ENCODE measurements around the gene SPOCD1. TPM values are rescaled to one million over a fixed set of nuclear protein-coding genes. Genes with fewer than 3 reads are reported as not detected.

The SPOCD1 gene
- polyA plus RNA-seq, 1 of the 3 experiments (the other 2 are of a cell fraction), result 10.7 TPM

- no peak overlapping the region for H3K27ac ChIP-seq (ENCODE audit: low read depth in 2 of 2, low read length in 1 of 2)
- no peak overlapping the region for H3K9ac ChIP-seq
- DNase-seq, result no peak
- no peak overlapping the region for H2AFZ ChIP-seq (ENCODE audit: low read depth)
- no peak overlapping the region for H3K4me2 ChIP-seq
- H3K36me3 ChIP-seq (replicated peaks in 1 of 2; ENCODE audit: control insufficient read depth in 1 of 2, insufficient read depth in 2 of 2, low read length in 1 of 2), result no peaks in the 10 kb centered on the region
- H3K79me2 ChIP-seq (ENCODE audit: insufficient read depth), result peaks cover 9% of the 10 kb centered on the region
- no peaks in the 10 kb centered on the region for H4K20me1 ChIP-seq (ENCODE audit: insufficient read depth)
- H3K9me3 ChIP-seq, result no peaks in the 10 kb centered on the region
- peaks cover 3% of the 10 kb centered on the region for H3F3A ChIP-seq (replicated peaks; ENCODE audit: insufficient read depth)
- WGBS (ENCODE audit: low lambda C conversion rate), result 72% methylated on average over 4 of the region's 4 CpGs
- peaks cover 17 to 30% of the 10 kb centered on the region in 2 experiments; a peak in 3 of 4 replicates for H3K4me1 ChIP-seq (ENCODE audit: control insufficient read depth in 1 of 2, insufficient read depth in 2 of 2, low read depth in 1 of 2, low read length in 1 of 2)
- ChIA-PET CTCF (interaction anchor here (1.2 to 21.1 kb wide), 6 partner anchors 18 to 172 kb away, joined by 3 to 707 read pairs (median 4); partner anchors contain the start of genes ADGRB2 and PTP4A2), POLR2A (no interaction called here)
- no peaks in the 10 kb centered on the region for H3K27me3 ChIP-seq (ENCODE audit: insufficient read depth)
- no peak overlapping the region for H3K4me3 ChIP-seq (ENCODE audit: low read depth in 2 of 2, low read length in 1 of 2)
- TF ChIP-seq, protein P1, sequence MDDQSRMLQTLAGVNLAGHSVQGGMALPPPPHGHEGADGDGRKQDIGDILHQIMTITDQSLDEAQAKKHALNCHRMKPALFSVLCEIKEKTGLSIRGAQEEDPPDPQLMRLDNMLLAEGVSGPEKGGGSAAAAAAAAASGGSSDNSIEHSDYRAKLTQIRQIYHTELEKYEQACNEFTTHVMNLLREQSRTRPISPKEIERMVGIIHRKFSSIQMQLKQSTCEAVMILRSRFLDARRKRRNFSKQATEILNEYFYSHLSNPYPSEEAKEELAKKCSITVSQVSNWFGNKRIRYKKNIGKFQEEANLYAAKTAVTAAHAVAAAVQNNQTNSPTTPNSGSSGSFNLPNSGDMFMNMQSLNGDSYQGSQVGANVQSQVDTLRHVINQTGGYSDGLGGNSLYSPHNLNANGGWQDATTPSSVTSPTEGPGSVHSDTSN (IDR thresholded peaks at IDR 0.05), result no peak
- TF ChIP-seq TAF1 (IDR thresholded peaks at IDR 0.05; ENCODE audit: borderline replicate concordance, low read depth, low read length), result no peak
- no peak for TF ChIP-seq FOXM1 (IDR thresholded peaks at IDR 0.05; ENCODE audit: low read depth)
- no peak for TF ChIP-seq FOXJ3 (CRISPR knock-in tag; IDR thresholded peaks at IDR 0.05)
- no peak for TF ChIP-seq USF2 (IDR thresholded peaks at IDR 0.05; ENCODE audit: borderline replicate concordance, low read depth, low read length)
- no peak for TF ChIP-seq ELF1 (IDR thresholded peaks at IDR 0.05)
- no peak for TF ChIP-seq MAX (IDR thresholded peaks at IDR 0.05; ENCODE audit: low read depth)
- no peak for TF ChIP-seq USF1 (IDR thresholded peaks at IDR 0.05; ENCODE audit: borderline replicate concordance, low read depth)
- TF ChIP-seq RXRA (IDR thresholded peaks at IDR 0.05; ENCODE audit: borderline replicate concordance, low read depth), result no peak
- no peak for TF ChIP-seq FOSL2 (IDR thresholded peaks at IDR 0.05; ENCODE audit: borderline replicate concordance, low read depth)
- no peak for TF ChIP-seq NFIC (IDR thresholded peaks at IDR 0.05; ENCODE audit: borderline replicate concordance)
- TF ChIP-seq NRF1 (IDR thresholded peaks at IDR 0.05; ENCODE audit: low read depth, low read length), result no peak
- TF ChIP-seq YY1 (IDR thresholded peaks at IDR 0.05; ENCODE audit: low read depth), result no peak
- TF ChIP-seq RFX5 (IDR thresholded peaks at IDR 0.05; ENCODE audit: low read length), result no peak
- TF ChIP-seq TEAD4 (IDR thresholded peaks at IDR 0.05; ENCODE audit: borderline replicate concordance, insufficient read depth), result no peak
- no peak for TF ChIP-seq CTCF (IDR thresholded peaks at IDR 0.05)
- no peak for TF ChIP-seq REST (IDR thresholded peaks at IDR 0.05; ENCODE audit: low read depth, low read length)
- TF ChIP-seq RAD21 (IDR thresholded peaks at IDR 0.05; ENCODE audit: low read length), result no peak
- no peak for TF ChIP-seq JUND (IDR thresholded peaks at IDR 0.05)
- H3K9me2 ChIP-seq, result no peaks in the 10 kb centered on the region
These were observed 23.3 kb downstream of the SPOCD1 start for GRCh38 chr1:31792541-31792940.

Measured in SK-N-SH (cell line).